K562 (cell line): Measurements from ENCODE around the gene TRDMT1. TPM values are rescaled to one million over a fixed set of nuclear protein-coding genes. Genes with fewer than 3 reads are reported as not detected.

ENCODE experiments used
- CBFA2T2 ChIP-seq: fragments of 450-650 bp; conservative IDR thresholded peaks from 2 replicates; pipeline ENCODE4 v1.6.1; 2017; ENCODE audit warnings: mild to moderate bottlenecking
- COPS2 ChIP-seq: fragments of 450-650 bp; conservative IDR thresholded peaks from 2 replicates; pipeline ENCODE4 v1.6.1; 2016; ENCODE audit warnings: mild to moderate bottlenecking, moderate library complexity
- MTA2 ChIP-seq: fragments of 450-650 bp; IDR thresholded peaks from 2 replicates; pipeline ENCODE4 v1.6.1; 2016; ENCODE audit warnings: low read depth
- NCOA4 ChIP-seq: fragments of 450-650 bp; IDR thresholded peaks from 2 replicates; pipeline ENCODE4 v1.6.1; 2018; ENCODE audit warnings: mild to moderate bottlenecking; ENCODE audit not compliant: partially characterized antibody
- NKRF ChIP-seq: fragments of 450-650 bp; IDR thresholded peaks from 2 replicates; pipeline ENCODE4 v1.6.1; 2016; ENCODE audit warnings: borderline replicate concordance
- PML ChIP-seq: IDR thresholded peaks from 2 replicates; pipeline ENCODE4 v1.6.1; 2012; ENCODE audit warnings: low read length, inconsistent platforms
- RFX1 ChIP-seq: fragments of 450-650 bp; IDR thresholded peaks from 2 replicates; pipeline ENCODE4 v1.6.1; 2016; ENCODE audit warnings: mild to moderate bottlenecking, moderate library complexity
- STAT6 ChIP-seq: sonication (generic); formaldehyde crosslinking; IDR thresholded peaks from 2 replicates; pipeline ENCODE4 v1.8.1; 2023; ENCODE audit warnings: mild to moderate bottlenecking, missing genetic modification reagents
- ZEB2 ChIP-seq: fragments of 450-650 bp; IDR thresholded peaks from 2 replicates; pipeline ENCODE4 v1.6.1; 2016
- ZNF140 ChIP-seq: fragments of 250-450 bp; sonication (Bioruptor Pico); IDR thresholded peaks from 2 replicates; pipeline ENCODE4 v1.8.0; 2021; ENCODE audit warnings: moderate library complexity, mild to moderate bottlenecking, inconsistent platforms
- polyA plus RNA-seq, 8 experiments: library from polyadenylated mRNA; depleted of rRNA in 4 of 8; stranded (reverse) in 5 of 8; unstranded in 3 of 8; fragments of >200 nt; fragmentation: Nextera tagmentation in 2 of 8; fragmentation: Illumina TruSeq in 1 of 8; extraction: Ambion mirVana in 2 of 8; extraction: Trizol in 1 of 8; gene quantifications; 2 replicates each; pipeline versions ENCODE4 v1.2.1 to v1.2.3, GENCODE V29; 2011 to 2014; ENCODE audit warnings: inconsistent platforms in 1 of 8, missing spikeins in 1 of 8
- total RNA-seq, 7 experiments: library from RNA; depleted of rRNA in 6 of 7; stranded (reverse); fragments of >200 nt in 6 of 7; fragmentation: Illumina TruSeq in 2 of 7; extraction: Trizol in 2 of 7; gene quantifications; 2 replicates each; pipeline versions ENCODE4 v1.2.1 to v1.2.3, GENCODE V29; 2011 to 2021; ENCODE audit warnings: low replicate concordance in 1 of 7
- TF ChIP-seq, protein P1 (sequence below): IDR thresholded peaks from 2 replicates; pipeline ENCODE4 v1.6.1; 2011; ENCODE audit not compliant: insufficient read length; ENCODE audit errors: extremely low read depth
- TF ChIP-seq, protein P2 (sequence below): fragments of 450-650 bp; IDR thresholded peaks from 2 replicates; pipeline ENCODE4 v1.6.1; 2016; ENCODE audit warnings: antibody characterized with exemption

Gene TRDMT1
- total and polyA plus RNA-seq, 9 of the 15 experiments (the other 6 are each of a cell fraction or from before 2014, with no cell fraction given), result 5.4 to 12.6 (median 9.3) TPM

- peak; percentile 92 for TF ChIP-seq RFX1
- TF ChIP-seq MTA2, result no peak
- TF ChIP-seq COPS2, result no peak
- TF ChIP-seq, protein P1, sequence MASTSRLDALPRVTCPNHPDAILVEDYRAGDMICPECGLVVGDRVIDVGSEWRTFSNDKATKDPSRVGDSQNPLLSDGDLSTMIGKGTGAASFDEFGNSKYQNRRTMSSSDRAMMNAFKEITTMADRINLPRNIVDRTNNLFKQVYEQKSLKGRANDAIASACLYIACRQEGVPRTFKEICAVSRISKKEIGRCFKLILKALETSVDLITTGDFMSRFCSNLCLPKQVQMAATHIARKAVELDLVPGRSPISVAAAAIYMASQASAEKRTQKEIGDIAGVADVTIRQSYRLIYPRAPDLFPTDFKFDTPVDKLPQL, result no peak
- TF ChIP-seq, protein P2, sequence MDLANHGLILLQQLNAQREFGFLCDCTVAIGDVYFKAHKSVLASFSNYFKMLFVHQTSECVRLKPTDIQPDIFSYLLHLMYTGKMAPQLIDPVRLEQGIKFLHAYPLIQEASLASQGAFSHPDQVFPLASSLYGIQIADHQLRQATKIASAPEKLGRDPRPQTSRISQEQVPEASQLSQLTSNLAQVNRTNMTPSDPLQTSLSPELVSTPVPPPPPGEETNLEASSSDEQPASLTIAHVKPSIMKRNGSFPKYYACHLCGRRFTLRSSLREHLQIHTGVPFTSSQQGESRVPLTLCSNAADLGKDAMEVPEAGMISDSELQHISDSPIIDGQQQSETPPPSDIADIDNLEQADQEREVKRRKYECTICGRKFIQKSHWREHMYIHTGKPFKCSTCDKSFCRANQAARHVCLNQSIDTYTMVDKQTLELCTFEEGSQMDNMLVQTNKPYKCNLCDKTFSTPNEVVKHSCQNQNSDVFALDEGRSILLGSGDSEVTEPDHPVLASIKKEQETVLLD, result peak; percentile 76
- peak; percentile 98 for TF ChIP-seq ZEB2
- no peak for TF ChIP-seq NCOA4
- TF ChIP-seq STAT6 (CRISPR knock-in tag), result no peak
- TF ChIP-seq PML, result no peak
- TF ChIP-seq CBFA2T2, result no peak
- no peak for TF ChIP-seq ZNF140 (CRISPR knock-in tag)
- peak; percentile 88 for TF ChIP-seq NKRF
Observed at GRCh38 chr10:17200912-17201793, at the start of gene TRDMT1 (continued).
